B cell (primary cell): Measurements from ENCODE around the gene POLR2C. TPM values are rescaled to one million over a fixed set of nuclear protein-coding genes. Genes with fewer than 3 reads are reported as not detected.
A peak's percentile ranks its signal among the peaks of the same experiment; 100 is the strongest.

Experiments
- ATAC-seq: fragments of 200-7000 bp; cut with Tn5 transposase; one replicate; pipeline ENCODE4 v1.10.0; 2021; ENCODE audit warnings: low read depth, mild to moderate bottlenecking, moderate number of reproducible peaks, moderate library complexity
- CTCF ChIA-PET: fragments of 350-600 bp; sonication (Branson Sonifier 250); formaldehyde crosslinking; loops from one replicate; lab custom pipeline; 2021; ENCODE audit warnings: antibody characterized with exemption, inconsistent platforms; lab: Charles Lee
- POLR2A ChIA-PET: fragments of 350-600 bp; sonication (Branson Sonifier 250); formaldehyde crosslinking; loops from one replicate; lab custom pipeline; 2021; ENCODE audit warnings: antibody characterized with exemption; lab: Charles Lee
- DNase-seq: peaks from one replicate; pipeline ENCODE4 v3.0.0; 2013
- H2AFZ ChIP-seq: 2 replicates; pipeline ENCODE4 v1.6.1; 2012; ENCODE audit warnings: mild to moderate bottlenecking, low read depth, low read length; ENCODE audit not compliant: insufficient read depth, poor library complexity, severe bottlenecking
- H3K27ac ChIP-seq, 2 donors: 1 replicate in 1 of 2; 2 replicates in 1 of 2; pipeline ENCODE4 v1.5.1; 2012 to 2013; ENCODE audit warnings: low read length in 2 of 2, mild to moderate bottlenecking in 2 of 2, moderate library complexity in 1 of 2
- H3K27me3 ChIP-seq, 4 experiments: fragments of 200-600 bp in 1 of 4; sonication (generic) in 1 of 4; replicated peaks in 1 of 4; 1 replicate in 2 of 4; 2 replicates in 2 of 4; pipeline versions ENCODE4 v1.6.1 to v1.7.0; 2013 to 2016; ENCODE audit warnings: low read length in 3 of 4, mild to moderate bottlenecking in 2 of 4, mixed read lengths in 1 of 4, moderate library complexity in 1 of 4; ENCODE audit not compliant: insufficient read depth in 4 of 4, control insufficient read depth in 3 of 4; ENCODE audit errors: control extremely low read depth in 1 of 4
- H3K36me3 ChIP-seq, 2 experiments: replicated peaks in 1 of 2; 1 replicate in 1 of 2; 2 replicates in 1 of 2; pipeline versions ENCODE4 v1.6.1 to v1.7.1; 2013; ENCODE audit warnings: low read length in 1 of 2; ENCODE audit not compliant: insufficient read depth in 2 of 2, control insufficient read depth in 1 of 2; ENCODE audit errors: control extremely low read depth in 1 of 2, extremely low read depth in 1 of 2
- H3K4me1 ChIP-seq, 2 donors: fragments of 200-600 bp in 1 of 2; sonication (generic) in 1 of 2; 1 replicate in 1 of 2; 2 replicates in 1 of 2; pipeline versions ENCODE4 v1.5.1 to v1.6.1; 2013 to 2017; ENCODE audit warnings: low read length in 2 of 2; ENCODE audit not compliant: control insufficient read depth in 2 of 2, insufficient read depth in 2 of 2
- H3K4me2 ChIP-seq: replicated peaks from 2 replicates; pipeline ENCODE3; 2012; ENCODE audit warnings: mild to moderate bottlenecking, low read depth, low read length; ENCODE audit not compliant: poor library complexity, severe bottlenecking
- H3K4me3 ChIP-seq, 5 experiments: fragments of 200-600 bp in 1 of 5; sonication (generic) in 1 of 5; 1 replicate in 3 of 5; 2 replicates in 2 of 5; pipeline versions ENCODE4 v1.5.1 to v1.7.0; 2011 to 2016; ENCODE audit warnings: low read length in 4 of 5, mild to moderate bottlenecking in 4 of 5, low read depth in 2 of 5, control low read depth in 1 of 5, moderate library complexity in 1 of 5; ENCODE audit not compliant: insufficient read depth in 1 of 5; ENCODE audit errors: control extremely low read depth in 1 of 5, extremely low read depth in 1 of 5
- H3K79me2 ChIP-seq: fragments of 200-600 bp; sonication (generic); one replicate; pipeline ENCODE4 v1.6.0; 2016; ENCODE audit warnings: low read length; ENCODE audit not compliant: control insufficient read depth, insufficient read depth
- H3K9ac ChIP-seq: fragments of 200-600 bp; sonication (generic); 2 replicates; pipeline ENCODE4 v1.6.1; 2017; ENCODE audit warnings: mild to moderate bottlenecking, low read length, moderate library complexity
- H3K9me3 ChIP-seq, 3 donors: one replicate each; pipeline versions ENCODE4 v1.6.1 to v1.7.1; 2013; ENCODE audit warnings: low read length in 2 of 3; ENCODE audit not compliant: control insufficient read depth in 2 of 3, insufficient read depth in 1 of 3; ENCODE audit errors: control extremely low read depth in 1 of 3
- H4K20me1 ChIP-seq: 2 replicates; pipeline ENCODE4 v1.6.0; 2012; ENCODE audit warnings: mild to moderate bottlenecking, low read length; ENCODE audit not compliant: insufficient read depth, control insufficient read depth, poor library complexity, severe bottlenecking
- H3K27ac Mint-ChIP-seq: one replicate; pipeline ENCODE4 v1.8.0; 2021; ENCODE audit warnings: mixed read lengths
- H3K27me3 Mint-ChIP-seq: one replicate; pipeline ENCODE4 v1.8.0; 2021; ENCODE audit warnings: mixed read lengths
- H3K4me1 Mint-ChIP-seq: one replicate; pipeline ENCODE4 v1.8.0; 2021; ENCODE audit warnings: mixed read lengths
- H3K4me3 Mint-ChIP-seq: one replicate; pipeline ENCODE4 v1.8.0; 2021; ENCODE audit warnings: mixed read lengths
- H3K9me3 Mint-ChIP-seq: one replicate; pipeline ENCODE4 v1.8.0; 2022; ENCODE audit warnings: mixed read lengths; ENCODE audit not compliant: insufficient read depth
- CTCF ChIP-seq: fragments of 200-600 bp; IDR thresholded peaks from one replicate; pipeline ENCODE4 v1.8.0; 2022; ENCODE audit warnings: antibody characterized with exemption, mild to moderate bottlenecking
- EZH2 ChIP-seq: IDR thresholded peaks from 2 replicates; pipeline ENCODE4 v1.6.1; 2012; ENCODE audit warnings: borderline replicate concordance, low read depth, mild to moderate bottlenecking, moderate library complexity, low read length; ENCODE audit not compliant: insufficient read depth, poor library complexity, severe bottlenecking
- WGBS: methylation state at CpG from one replicate; pipeline ENCODE4 v1.1.5; 2013; ENCODE audit warnings: missing lambda C conversion rate; ENCODE audit not compliant: insufficient coverage; 5-methylcytosine and 5-hydroxymethylcytosine counted together
- intact Hi-C: fragments of 100-400 bp; cut with micrococcal nuclease; formaldehyde crosslinking; loops from one replicate; pipeline ENCODE4 v1.10.0; 2022
- polyA plus RNA-seq: library from polyadenylated mRNA; depleted of rRNA; stranded (reverse); fragments of >200 nt; gene quantifications from 2 replicates; pipeline ENCODE4 v1.2.3, GENCODE V29; 2012
- total RNA-seq, 2 donors: library from RNA; stranded (reverse); fragments of 120-200 nt in 1 of 2; gene quantifications; 1 replicate in 1 of 2; 2 replicates in 1 of 2; pipeline versions ENCODE4 v1.2.3 to v1.2.4, GENCODE V29; 2013 to 2022

POLR2C gene
- total and polyA plus RNA-seq, 2 donors (not counting 1 experiment from before 2014, with no cell fraction given), result 57.8 to 70.1 TPM

- Histone ChIP-seq H4K20me1 (no peaks in the 10 kb centered on the region), H3K27me3 (no peaks in the 10 kb centered on the region), H3K36me3 (no peaks in the 10 kb centered on the region), H3K4me2 (peak overlapping the region; percentile 70), H3K4me1 (peaks cover 47 to 58% of the 10 kb centered on the region in 2 donors), H3K9me3 (peaks cover 0 to 15% (median 0%) of the 10 kb centered on the region in 3 donors), H3K27ac (peak overlapping the region; percentile 74 to 80), H2AFZ (no peak overlapping the region), H3K79me2 (no peaks in the 10 kb centered on the region), H3K9ac (peak overlapping the region; percentile 13), H3K4me3 (no peak overlapping the region)
- Mint-ChIP-seq H3K4me1 (peaks cover 61% of the 10 kb centered on the region), H3K27me3 (no peaks in the 10 kb centered on the region), H3K4me3 (peak overlapping the region; percentile 30), H3K27ac (peak overlapping the region; percentile 71), H3K9me3 (no peaks in the 10 kb centered on the region)
- DNase-seq (peak; percentile 90), ATAC-seq (peak; percentile 85)
- intact Hi-C loops, result loop anchor here (1.0 kb wide), 4 partner anchors 36 to 226 kb away; no protein-coding TSS in a partner anchor
- TF ChIP-seq CTCF (no peak), EZH2 (no peak)
- POLR2A ChIA-PET, result interaction anchor here (0.6 to 2.2 kb wide), 5 partner anchors 12 to 113 kb away, joined by 3 to 14 read pairs (median 5); no protein-coding TSS in a partner anchor
- 16% methylated on average over 5 of the region's 5 CpGs for WGBS
- CTCF ChIA-PET, result interaction anchor here (0.7 to 7.1 kb wide), 10 partner anchors 9 to 587 kb away, joined by 3 to 63 read pairs (median 4); partner anchors contain the start of genes PSME3IP1 and RSPRY1
Observed at GRCh38 chr16:57413301-57413730, 49.2 kb upstream of the POLR2C start.

GRCh38 chr16:57413733-57414132 is 48.7 kb upstream of the POLR2C start:
- Histone ChIP-seq H3K4me1 (peaks cover 50 to 62% of the 10 kb centered on the region in 2 donors), H3K79me2 (no peaks in the 10 kb centered on the region), H3K27ac (peak overlapping the region; percentile 74 to 80), H3K27me3 (no peaks in the 10 kb centered on the region), H3K9ac (peak overlapping the region; percentile 13), H3K4me3 (no peak overlapping the region), H3K36me3 (no peaks in the 10 kb centered on the region), H3K4me2 (peak overlapping the region; percentile 70), H4K20me1 (no peaks in the 10 kb centered on the region), H2AFZ (no peak overlapping the region), H3K9me3 (peaks cover 0 to 15% (median 0%) of the 10 kb centered on the region in 3 donors)
- intact Hi-C loops, result loop anchor here (1.0 kb wide), 4 partner anchors 36 to 226 kb away; no protein-coding TSS in a partner anchor
- CTCF ChIA-PET, result interaction anchor here (1.1 to 7.1 kb wide), 9 partner anchors 8 to 236 kb away, joined by 3 to 63 read pairs (median 4); partner anchors contain the start of genes PSME3IP1 and RSPRY1
- TF ChIP-seq CTCF, result no peak
- no peak for TF ChIP-seq EZH2
- Mint-ChIP-seq H3K27me3 (no peaks in the 10 kb centered on the region), H3K27ac (peak overlapping the region; percentile 71), H3K4me1 (peaks cover 63% of the 10 kb centered on the region), H3K4me3 (peak overlapping the region; percentile 30), H3K9me3 (no peaks in the 10 kb centered on the region)
- DNase-seq (no peak), ATAC-seq (peak; percentile 18)
- WGBS, result 30% methylated on average over 2 of the region's 7 CpGs
- POLR2A ChIA-PET, result interaction anchor here (1.2 to 2.2 kb wide), 4 partner anchors 12 to 113 kb away, joined by 4 to 14 read pairs (median 6); no protein-coding TSS in a partner anchor
